A549 (cell line): ENCODE measurements around the gene ZNF439. TPM values are rescaled to one million over a fixed set of nuclear protein-coding genes. Genes with fewer than 3 reads are reported as not detected.
"Not testable (repeated sequence)": the region's sequence is repeated elsewhere in the genome, so short reads cannot be mapped to it uniquely, and the experiment has no call there.

Experiments used
- ATAC-seq, 2 experiments: fragments of 200-7000 bp in 1 of 2; fragments of >200 bp in 1 of 2; cut with Nextera tagmentation in 1 of 2; cut with Tn5 transposase in 1 of 2; 3 replicates each; pipeline versions ENCODE4 v1.8.0 to v1.9.1; 2018 to 2020; ENCODE audit warnings: mild to moderate bottlenecking in 1 of 2, moderate library complexity in 1 of 2
- CTCF ChIA-PET: fragments of 300-600 bp; sonication (Branson Sonifier 250); formaldehyde crosslinking; extraction: SDS; loops from one replicate; lab custom pipeline; 2021; ENCODE audit warnings: antibody characterized with exemption, inconsistent platforms; lab: Yijun Ruan, JAX
- POLR2A ChIA-PET: fragments of 350-600 bp; formaldehyde crosslinking; extraction: SDS; loops from one replicate; lab custom pipeline; 2021; ENCODE audit warnings: antibody characterized with exemption, inconsistent platforms; lab: Yijun Ruan, JAX
- DNase-seq, 2 experiments: peaks; one replicate each; pipeline versions ENCODE4 v3.0.0 to v3.0.0-alpha.2; 2011 to 2016; ENCODE audit warnings: low read depth in 1 of 2, low spot score in 1 of 2
- FAIRE-seq: peaks from 2 replicates; lab custom pipeline; 2011; peaks lifted over from hg19 to GRCh38; lab: Jason Lieb, UNC
- H3K27ac ChIP-seq, 2 experiments: fragments of >200 bp; sonication (Bioruptor Twin); formaldehyde crosslinking; 3 replicates each; pipeline ENCODE4 v1.5.1; 2016 to 2017
- H3K4me1 ChIP-seq: fragments of >200 bp; sonication (Bioruptor Twin); formaldehyde crosslinking; 3 replicates; pipeline ENCODE4 v1.6.1; 2016
- H3K4me2 ChIP-seq: fragments of >200 bp; sonication (Bioruptor Twin); formaldehyde crosslinking; 3 replicates; pipeline ENCODE4 v1.6.1; 2016
- H3K4me3 ChIP-seq: fragments of >200 bp; sonication (Bioruptor Twin); formaldehyde crosslinking; 3 replicates; pipeline ENCODE4 v1.5.1; 2016
- H3K9me3 ChIP-seq: fragments of >200 bp; sonication (Bioruptor Twin); formaldehyde crosslinking; 3 replicates; pipeline ENCODE4 v1.6.1; 2016
- CBX2 ChIP-seq: fragments of 200-600 bp; sonication (generic); IDR thresholded peaks from 2 replicates; pipeline ENCODE4 v1.6.1; 2016; ENCODE audit warnings: low read depth, mild to moderate bottlenecking, borderline replicate concordance
- CEBPB ChIP-seq, 2 experiments: fragments of >200 bp in 1 of 2; sonication (Bioruptor Twin) in 1 of 2; formaldehyde crosslinking in 1 of 2; IDR thresholded peaks; 2 replicates each; pipeline ENCODE4 v1.6.1; 2012 to 2016
- CHD2 ChIP-seq: fragments of 150-350 bp; IDR thresholded peaks from 2 replicates; pipeline ENCODE4 v1.6.1; 2014; ENCODE audit warnings: low read length; ENCODE audit not compliant: partially characterized antibody
- EP300 ChIP-seq, 2 experiments: fragments of >200 bp; sonication (Bioruptor Twin); formaldehyde crosslinking; IDR thresholded peaks; 2 replicates in 1 of 2; 3 replicates in 1 of 2; pipeline ENCODE4 v1.6.1; 2016 to 2017
- GATA3 ChIP-seq: IDR thresholded peaks from 2 replicates; pipeline ENCODE4 v1.6.1; 2012; ENCODE audit warnings: borderline replicate concordance
- HOXB13 ChIP-seq: fragments of 250-450 bp; sonication (Bioruptor Pico); IDR thresholded peaks from 2 replicates; pipeline ENCODE4 v1.5.0; 2020; ENCODE audit warnings: low read depth, mild to moderate bottlenecking, moderate library complexity
- JUNB ChIP-seq: fragments of >200 bp; sonication (Bioruptor Twin); formaldehyde crosslinking; IDR thresholded peaks from 2 replicates; pipeline ENCODE4 v1.6.1; 2016
- KDM1A ChIP-seq: fragments of 200-600 bp; sonication (generic); IDR thresholded peaks from 2 replicates; pipeline ENCODE4 v1.6.1; 2016; ENCODE audit warnings: low read depth, mild to moderate bottlenecking
- MAFK ChIP-seq: fragments of 450-650 bp; IDR thresholded peaks from 2 replicates; pipeline ENCODE4 v1.6.1; 2014; ENCODE audit not compliant: partially characterized antibody
- NFE2L2 ChIP-seq: fragments of 150-350 bp; conservative IDR thresholded peaks from 2 replicates; pipeline ENCODE4 v1.6.1; 2014; ENCODE audit warnings: low read length
- RARB ChIP-seq: fragments of 250-450 bp; sonication (Bioruptor Pico); IDR thresholded peaks from 2 replicates; pipeline ENCODE4 v1.8.0; 2021; ENCODE audit warnings: mild to moderate bottlenecking, moderate library complexity
- RFX5 ChIP-seq: fragments of 450-650 bp; IDR thresholded peaks from 2 replicates; pipeline ENCODE4 v1.7.1; 2014; ENCODE audit warnings: antibody characterized with exemption, mild to moderate bottlenecking, moderate library complexity
- ZC3H11A ChIP-seq: fragments of 450-650 bp; IDR thresholded peaks from 2 replicates; pipeline ENCODE4 v1.6.1; 2014; ENCODE audit warnings: antibody characterized with exemption, mild to moderate bottlenecking
- ZNF302 ChIP-seq: fragments of 250-450 bp; sonication (Bioruptor Pico); IDR thresholded peaks from 2 replicates; pipeline ENCODE4 v1.9.0; 2021; ENCODE audit warnings: inconsistent platforms, mild to moderate bottlenecking, moderate library complexity
- WGBS: methylation state at CpG from one replicate; pipeline ENCODE4 v1.1.6; 2017; ENCODE audit errors: missing lambda C conversion rate; 5-methylcytosine and 5-hydroxymethylcytosine counted together
- polyA plus RNA-seq, 4 experiments: library from polyadenylated mRNA; depleted of rRNA in 3 of 4; stranded (reverse); fragments of >200 nt; fragmentation: RNase III in 1 of 4; extraction: RNeasy Plus Mini Kit Qiagen cat#74134 plus additional on column Dnase treatment in 1 of 4; gene quantifications; 2 replicates in 3 of 4; 3 replicates in 1 of 4; pipeline ENCODE4 v1.2.3, GENCODE V29; 2011 to 2017
- TF ChIP-seq, protein P1 (sequence below): fragments of 200-600 bp; sonication (generic); IDR thresholded peaks from 2 replicates; pipeline ENCODE4 v1.6.1; 2016; ENCODE audit warnings: antibody characterized with exemption, mild to moderate bottlenecking, moderate library complexity
- TF ChIP-seq, protein P2 (sequence below): fragments of 150-350 bp; IDR thresholded peaks from 2 replicates; pipeline ENCODE4 v1.6.1; 2014; ENCODE audit warnings: low read depth, mild to moderate bottlenecking, low read length
- TF ChIP-seq, protein P3 (sequence below): fragments of >200 bp; sonication (Bioruptor Twin); formaldehyde crosslinking; IDR thresholded peaks from 2 replicates; pipeline ENCODE4 v1.6.1; 2016
- TF ChIP-seq, protein P4 (sequence below): IDR thresholded peaks from 2 replicates; pipeline ENCODE4 v1.6.1; 2012; ENCODE audit warnings: low read depth, borderline replicate concordance
- TF ChIP-seq, protein P5 (sequence below): IDR thresholded peaks from 2 replicates; pipeline ENCODE4 v1.6.1; 2012
- TF ChIP-seq, protein P6 (sequence below): fragments of 450-650 bp; IDR thresholded peaks from 2 replicates; pipeline ENCODE4 v1.6.1; 2014; ENCODE audit warnings: antibody characterized with exemption
- TF ChIP-seq, protein P7 (sequence below): fragments of 250-450 bp; sonication (Bioruptor Pico); IDR thresholded peaks from 2 replicates; pipeline ENCODE4 v1.5.0; 2020; ENCODE audit warnings: low read depth, mild to moderate bottlenecking, moderate library complexity

Gene ZNF439
- polyA plus RNA-seq, 2 of the 4 experiments (the other 2 are of a cell fraction), result not detected

DNA sequence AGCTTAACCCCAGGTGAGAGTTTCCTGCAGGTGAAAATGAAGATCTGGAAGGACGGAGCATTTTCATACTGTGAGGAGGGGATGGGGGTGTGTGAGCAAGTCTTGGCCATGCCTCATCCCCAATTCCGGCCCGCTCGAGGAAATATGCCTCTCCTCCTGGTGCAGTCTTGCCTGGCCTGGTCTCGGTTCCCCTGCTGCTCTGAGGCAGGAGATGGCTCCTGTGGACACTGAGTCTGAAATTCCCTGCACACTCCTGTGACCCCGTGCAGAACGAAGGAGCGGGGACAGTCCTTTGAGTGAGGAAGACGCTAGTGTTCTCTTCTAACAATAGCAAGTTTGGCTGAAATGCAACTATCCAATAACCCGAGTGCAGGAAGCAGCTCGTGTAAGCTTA lies 329 bp upstream of the ZNF439 start:
- ChIA-PET CTCF (no interaction called here), POLR2A (no interaction called here)
- no peak for DNase-seq
- H3K4me3 ChIP-seq, result no peak overlapping the region
- no peak for ATAC-seq
- no peaks in the 10 kb centered on the region for H3K4me1 ChIP-seq
- no peak overlapping the region for H3K27ac ChIP-seq
- H3K9me3 ChIP-seq, result no peaks in the 10 kb centered on the region
- TF ChIP-seq ZNF302 (no peak), MAFK (no peak)
- no peak overlapping the region for H3K4me2 ChIP-seq
- FAIRE-seq, result no peak
- WGBS, result 27% methylated on average over 8 of the region's 11 CpGs

- POLR2A ChIA-PET, H3K9me3 ChIP-seq, H3K27ac ChIP-seq, H3K4me1 ChIP-seq, DNase-seq, ATAC-seq, CTCF ChIA-PET, H3K4me3 ChIP-seq, FAIRE-seq, H3K4me2 ChIP-seq: not testable (repeated sequence)
- WGBS, result 41% methylated on average over 4 of the region's 4 CpGs
These were observed 1.8 kb downstream of the ZNF439 start for GRCh38 chr19:11850289-11850688.

GRCh38 chr19:11853358-11853757 lies 4.8 kb downstream of the ZNF439 start:
- no peaks in the 10 kb centered on the region for H3K9me3 ChIP-seq
- TF ChIP-seq, protein P1, sequence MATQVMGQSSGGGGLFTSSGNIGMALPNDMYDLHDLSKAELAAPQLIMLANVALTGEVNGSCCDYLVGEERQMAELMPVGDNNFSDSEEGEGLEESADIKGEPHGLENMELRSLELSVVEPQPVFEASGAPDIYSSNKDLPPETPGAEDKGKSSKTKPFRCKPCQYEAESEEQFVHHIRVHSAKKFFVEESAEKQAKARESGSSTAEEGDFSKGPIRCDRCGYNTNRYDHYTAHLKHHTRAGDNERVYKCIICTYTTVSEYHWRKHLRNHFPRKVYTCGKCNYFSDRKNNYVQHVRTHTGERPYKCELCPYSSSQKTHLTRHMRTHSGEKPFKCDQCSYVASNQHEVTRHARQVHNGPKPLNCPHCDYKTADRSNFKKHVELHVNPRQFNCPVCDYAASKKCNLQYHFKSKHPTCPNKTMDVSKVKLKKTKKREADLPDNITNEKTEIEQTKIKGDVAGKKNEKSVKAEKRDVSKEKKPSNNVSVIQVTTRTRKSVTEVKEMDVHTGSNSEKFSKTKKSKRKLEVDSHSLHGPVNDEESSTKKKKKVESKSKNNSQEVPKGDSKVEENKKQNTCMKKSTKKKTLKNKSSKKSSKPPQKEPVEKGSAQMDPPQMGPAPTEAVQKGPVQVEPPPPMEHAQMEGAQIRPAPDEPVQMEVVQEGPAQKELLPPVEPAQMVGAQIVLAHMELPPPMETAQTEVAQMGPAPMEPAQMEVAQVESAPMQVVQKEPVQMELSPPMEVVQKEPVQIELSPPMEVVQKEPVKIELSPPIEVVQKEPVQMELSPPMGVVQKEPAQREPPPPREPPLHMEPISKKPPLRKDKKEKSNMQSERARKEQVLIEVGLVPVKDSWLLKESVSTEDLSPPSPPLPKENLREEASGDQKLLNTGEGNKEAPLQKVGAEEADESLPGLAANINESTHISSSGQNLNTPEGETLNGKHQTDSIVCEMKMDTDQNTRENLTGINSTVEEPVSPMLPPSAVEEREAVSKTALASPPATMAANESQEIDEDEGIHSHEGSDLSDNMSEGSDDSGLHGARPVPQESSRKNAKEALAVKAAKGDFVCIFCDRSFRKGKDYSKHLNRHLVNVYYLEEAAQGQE, result no peak
- TF ChIP-seq ZNF302 (no peak), CEBPB (IDR thresholded peaks at IDR 0.05) (no peak), HOXB13 (CRISPR knock-in tag) (no peak), NFE2L2 (no peak), ZC3H11A (no peak), CBX2 (no peak), RARB (CRISPR knock-in tag) (no peak), KDM1A (no peak), RFX5 (no peak), EP300 (IDR thresholded peaks at IDR 0.05) (no peak), CHD2 (no peak), JUNB (no peak), GATA3 (no peak)
- TF ChIP-seq, protein P2, sequence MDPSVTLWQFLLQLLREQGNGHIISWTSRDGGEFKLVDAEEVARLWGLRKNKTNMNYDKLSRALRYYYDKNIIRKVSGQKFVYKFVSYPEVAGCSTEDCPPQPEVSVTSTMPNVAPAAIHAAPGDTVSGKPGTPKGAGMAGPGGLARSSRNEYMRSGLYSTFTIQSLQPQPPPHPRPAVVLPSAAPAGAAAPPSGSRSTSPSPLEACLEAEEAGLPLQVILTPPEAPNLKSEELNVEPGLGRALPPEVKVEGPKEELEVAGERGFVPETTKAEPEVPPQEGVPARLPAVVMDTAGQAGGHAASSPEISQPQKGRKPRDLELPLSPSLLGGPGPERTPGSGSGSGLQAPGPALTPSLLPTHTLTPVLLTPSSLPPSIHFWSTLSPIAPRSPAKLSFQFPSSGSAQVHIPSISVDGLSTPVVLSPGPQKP, result no peak
- TF ChIP-seq, protein P3, sequence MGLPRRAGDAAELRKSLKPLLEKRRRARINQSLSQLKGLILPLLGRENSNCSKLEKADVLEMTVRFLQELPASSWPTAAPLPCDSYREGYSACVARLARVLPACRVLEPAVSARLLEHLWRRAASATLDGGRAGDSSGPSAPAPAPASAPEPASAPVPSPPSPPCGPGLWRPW, result no peak
- TF ChIP-seq, protein P4, sequence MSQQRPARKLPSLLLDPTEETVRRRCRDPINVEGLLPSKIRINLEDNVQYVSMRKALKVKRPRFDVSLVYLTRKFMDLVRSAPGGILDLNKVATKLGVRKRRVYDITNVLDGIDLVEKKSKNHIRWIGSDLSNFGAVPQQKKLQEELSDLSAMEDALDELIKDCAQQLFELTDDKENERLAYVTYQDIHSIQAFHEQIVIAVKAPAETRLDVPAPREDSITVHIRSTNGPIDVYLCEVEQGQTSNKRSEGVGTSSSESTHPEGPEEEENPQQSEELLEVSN, result no peak
- TF ChIP-seq, protein P5, sequence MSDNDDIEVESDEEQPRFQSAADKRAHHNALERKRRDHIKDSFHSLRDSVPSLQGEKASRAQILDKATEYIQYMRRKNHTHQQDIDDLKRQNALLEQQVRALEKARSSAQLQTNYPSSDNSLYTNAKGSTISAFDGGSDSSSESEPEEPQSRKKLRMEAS, result no peak
- TF ChIP-seq, protein P6, sequence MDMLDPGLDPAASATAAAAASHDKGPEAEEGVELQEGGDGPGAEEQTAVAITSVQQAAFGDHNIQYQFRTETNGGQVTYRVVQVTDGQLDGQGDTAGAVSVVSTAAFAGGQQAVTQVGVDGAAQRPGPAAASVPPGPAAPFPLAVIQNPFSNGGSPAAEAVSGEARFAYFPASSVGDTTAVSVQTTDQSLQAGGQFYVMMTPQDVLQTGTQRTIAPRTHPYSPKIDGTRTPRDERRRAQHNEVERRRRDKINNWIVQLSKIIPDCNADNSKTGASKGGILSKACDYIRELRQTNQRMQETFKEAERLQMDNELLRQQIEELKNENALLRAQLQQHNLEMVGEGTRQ, result no peak
- TF ChIP-seq, protein P7, sequence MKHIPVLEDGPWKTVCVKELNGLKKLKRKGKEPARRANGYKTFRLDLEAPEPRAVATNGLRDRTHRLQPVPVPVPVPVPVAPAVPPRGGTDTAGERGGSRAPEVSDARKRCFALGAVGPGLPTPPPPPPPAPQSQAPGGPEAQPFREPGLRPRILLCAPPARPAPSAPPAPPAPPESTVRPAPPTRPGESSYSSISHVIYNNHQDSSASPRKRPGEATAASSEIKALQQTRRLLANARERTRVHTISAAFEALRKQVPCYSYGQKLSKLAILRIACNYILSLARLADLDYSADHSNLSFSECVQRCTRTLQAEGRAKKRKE (CRISPR knock-in tag), result no peak
- no peak overlapping the region for H3K27ac ChIP-seq
- WGBS, result 27% methylated on average over 3 of the region's 3 CpGs
- H3K4me3 ChIP-seq, result no peak overlapping the region
- ATAC-seq (no peak), FAIRE-seq (no peak), DNase-seq (no peak)
- H3K4me2 ChIP-seq, result no peak overlapping the region
- no peaks in the 10 kb centered on the region for H3K4me1 ChIP-seq
- ChIA-PET CTCF (no interaction called here), POLR2A (no interaction called here)
